ENCODE data around the gene SNTB2. TPM values are rescaled to one million over a fixed set of nuclear protein-coding genes. Genes with fewer than 3 reads are reported as not detected.

The SNTB2 gene
- total RNA-seq, 1 donor from 2014 or later, result 49.5 TPM

GRCh38 chr16:69321080-69321479, 134.1 kb downstream of the SNTB2 start:
- no peak overlapping the region for H3K27ac Mint-ChIP-seq (ENCODE audit: unreplicated experiment)
- peaks cover 35% of the 10 kb centered on the region for H3K36me3 Mint-ChIP-seq (ENCODE audit: low read depth)

GRCh38 chr16:69322343-69322742, 135.4 kb downstream of the SNTB2 start:
- Mint-ChIP-seq H3K27me3 (ENCODE audit: low read depth) (no peaks in the 10 kb centered on the region), H3K27ac (ENCODE audit: unreplicated experiment) (no peak overlapping the region), H3K9me3 (ENCODE audit: low read depth) (no peaks in the 10 kb centered on the region), H3K4me3 (ENCODE audit: unreplicated experiment) (no peak overlapping the region), H3K36me3 (ENCODE audit: low read depth) (peaks cover 36% of the 10 kb centered on the region), H3K4me1 (ENCODE audit: low read depth) (peaks cover 24% of the 10 kb centered on the region)
- TF ChIP-seq CTCF (IDR thresholded peaks at IDR 0.05), result no peak
- peak; percentile 44 for DNase-seq (ENCODE audit: low spot score)

More at GRCh38 chr16:69321080-69321479, 134.1 kb downstream of the SNTB2 start:
- H3K27me3 Mint-ChIP-seq (ENCODE audit: low read depth), result no peaks in the 10 kb centered on the region
- no peak for TF ChIP-seq CTCF (IDR thresholded peaks at IDR 0.05)
- H3K4me1 Mint-ChIP-seq (ENCODE audit: low read depth), result peaks cover 13% of the 10 kb centered on the region
- DNase-seq (ENCODE audit: low spot score), result peak; percentile 79
- no peaks in the 10 kb centered on the region for H3K9me3 Mint-ChIP-seq (ENCODE audit: low read depth)
- no peak overlapping the region for H3K4me3 Mint-ChIP-seq (ENCODE audit: unreplicated experiment)

GRCh38 chr16:69323415-69323814, 136.5 kb downstream of the SNTB2 start:
- H3K4me1 Mint-ChIP-seq (ENCODE audit: low read depth), result peaks cover 30% of the 10 kb centered on the region
- H3K36me3 Mint-ChIP-seq (ENCODE audit: low read depth), result peaks cover 35% of the 10 kb centered on the region
- peak; percentile 92 for DNase-seq (ENCODE audit: low spot score)
- H3K9me3 Mint-ChIP-seq (ENCODE audit: low read depth), result no peaks in the 10 kb centered on the region
- no peak overlapping the region for H3K27ac Mint-ChIP-seq (ENCODE audit: unreplicated experiment)
- no peak overlapping the region for H3K4me3 Mint-ChIP-seq (ENCODE audit: unreplicated experiment)
- no peaks in the 10 kb centered on the region for H3K27me3 Mint-ChIP-seq (ENCODE audit: low read depth)
- no peak for TF ChIP-seq CTCF (IDR thresholded peaks at IDR 0.05)

GRCh38 chr16:69324013-69324531, 137.1 kb downstream of the SNTB2 start:
- Mint-ChIP-seq H3K27ac (ENCODE audit: unreplicated experiment) (no peak overlapping the region), H3K36me3 (ENCODE audit: low read depth) (peaks cover 34% of the 10 kb centered on the region), H3K9me3 (ENCODE audit: low read depth) (no peaks in the 10 kb centered on the region), H3K4me3 (ENCODE audit: unreplicated experiment) (no peak overlapping the region), H3K4me1 (ENCODE audit: low read depth) (peaks cover 37% of the 10 kb centered on the region), H3K27me3 (ENCODE audit: low read depth) (no peaks in the 10 kb centered on the region)
- no peak for TF ChIP-seq CTCF (IDR thresholded peaks at IDR 0.05)
- peak; percentile 64 for DNase-seq (ENCODE audit: low spot score)

GRCh38 chr16:69324585-69325253, 137.8 kb downstream of the SNTB2 start:
- H3K9me3 Mint-ChIP-seq (ENCODE audit: low read depth), result no peaks in the 10 kb centered on the region
- H3K36me3 Mint-ChIP-seq (ENCODE audit: low read depth), result peaks cover 28% of the 10 kb centered on the region
- peaks cover 43% of the 10 kb centered on the region for H3K4me1 Mint-ChIP-seq (ENCODE audit: low read depth)
- no peak for TF ChIP-seq CTCF (IDR thresholded peaks at IDR 0.05)
- peak overlapping the region; percentile 17 for H3K27ac Mint-ChIP-seq (ENCODE audit: unreplicated experiment)
- no peaks in the 10 kb centered on the region for H3K27me3 Mint-ChIP-seq (ENCODE audit: low read depth)
- DNase-seq (ENCODE audit: low spot score), result peak; percentile 49
- H3K4me3 Mint-ChIP-seq (ENCODE audit: unreplicated experiment), result no peak overlapping the region

Measured in chondrocyte (in vitro differentiated cells).